Mesothelial cell of epicardium (in vitro differentiated cells): ENCODE measurements around the gene RASEF. TPM values are rescaled to one million over a fixed set of nuclear protein-coding genes. Genes with fewer than 3 reads are reported as not detected.

Source experiments
- DNase-seq, 2 experiments: peaks; one replicate each; pipeline ENCODE4 v3.0.0; 2021; ENCODE audit warnings: low spot score in 2 of 2; ENCODE audit not compliant: unreplicated experiment in 2 of 2
- H3K27ac Mint-ChIP-seq: 2 replicates; pipeline ENCODE4 v1.8.0; 2021; ENCODE audit warnings: mixed read lengths
- H3K27me3 Mint-ChIP-seq: 2 replicates; pipeline ENCODE4 v1.8.0; 2021; ENCODE audit warnings: low read depth, mixed read lengths
- H3K36me3 Mint-ChIP-seq: 2 replicates; pipeline ENCODE4 v1.8.0; 2021; ENCODE audit warnings: mixed read lengths
- H3K4me1 Mint-ChIP-seq: 2 replicates; pipeline ENCODE4 v1.8.0; 2021; ENCODE audit warnings: mixed read lengths
- H3K4me3 Mint-ChIP-seq: 2 replicates; pipeline ENCODE4 v1.8.0; 2021; ENCODE audit warnings: mild to moderate bottlenecking, moderate library complexity, mixed read lengths
- H3K9me3 Mint-ChIP-seq: 2 replicates; pipeline ENCODE4 v1.8.0; 2021; ENCODE audit warnings: mixed read lengths
- total RNA-seq: library from RNA; stranded (reverse); gene quantifications from 3 replicates; pipeline ENCODE4 v1.2.1, GENCODE V29; 2021
- TF ChIP-seq, protein P1 (sequence below): fragments of 200-600 bp; sonication (generic); IDR thresholded peaks from one replicate; pipeline ENCODE4 v1.5.0; 2021; ENCODE audit warnings: antibody characterized with exemption; ENCODE audit not compliant: unreplicated experiment

Gene RASEF
- total RNA-seq, 1 donor from 2014 or later = 4.0 TPM

DNA sequence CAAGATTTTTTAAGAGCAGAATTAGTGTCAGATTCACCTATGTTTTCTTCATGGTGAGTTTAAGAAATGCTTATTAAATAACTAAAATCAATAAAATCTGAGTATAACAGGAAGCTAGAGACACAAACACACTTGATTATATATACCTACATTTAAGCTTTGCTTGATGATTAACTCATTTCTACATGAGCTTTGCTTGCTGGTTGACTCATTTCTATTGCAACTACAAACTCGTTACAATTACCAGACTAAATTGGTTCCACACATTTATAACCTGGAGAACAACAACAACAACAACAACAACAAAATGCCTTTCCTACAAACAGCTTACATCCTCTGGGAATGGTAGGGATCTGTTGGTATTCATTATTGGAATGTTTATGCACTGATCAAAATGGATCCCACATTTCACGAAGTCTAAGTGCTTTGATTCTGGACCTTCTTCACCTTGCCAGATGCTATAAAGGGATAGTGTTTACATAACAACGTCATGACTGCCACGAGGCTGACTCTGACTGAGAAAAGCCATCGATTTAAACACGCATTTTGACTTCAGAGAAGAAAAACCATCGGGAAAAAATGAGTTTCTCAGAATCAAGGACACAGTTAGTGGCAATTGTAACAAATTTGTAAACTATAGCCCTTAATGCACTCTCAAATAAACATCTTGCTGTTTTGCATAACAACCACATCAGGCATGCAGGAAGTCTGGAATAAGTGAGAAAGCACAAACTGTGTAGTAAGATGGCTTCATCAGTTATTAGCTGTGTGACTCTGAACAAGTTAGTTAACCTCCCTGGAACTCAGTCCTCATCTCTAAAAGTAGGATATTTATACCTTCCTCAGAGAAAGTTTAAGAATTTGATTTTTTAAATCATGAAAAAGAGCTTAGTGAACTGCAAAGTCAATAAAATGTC lies 49.8 kb downstream of the RASEF start:
- peaks cover 4% of the 10 kb centered on the region for H3K36me3 Mint-ChIP-seq
- H3K27me3 Mint-ChIP-seq = no peaks in the 10 kb centered on the region
- H3K27ac Mint-ChIP-seq = no peak overlapping the region
- no peak for DNase-seq
- peaks cover 7% of the 10 kb centered on the region for H3K9me3 Mint-ChIP-seq
- peaks cover 8% of the 10 kb centered on the region for H3K4me1 Mint-ChIP-seq
- H3K4me3 Mint-ChIP-seq = no peak overlapping the region
- TF ChIP-seq, protein P1, sequence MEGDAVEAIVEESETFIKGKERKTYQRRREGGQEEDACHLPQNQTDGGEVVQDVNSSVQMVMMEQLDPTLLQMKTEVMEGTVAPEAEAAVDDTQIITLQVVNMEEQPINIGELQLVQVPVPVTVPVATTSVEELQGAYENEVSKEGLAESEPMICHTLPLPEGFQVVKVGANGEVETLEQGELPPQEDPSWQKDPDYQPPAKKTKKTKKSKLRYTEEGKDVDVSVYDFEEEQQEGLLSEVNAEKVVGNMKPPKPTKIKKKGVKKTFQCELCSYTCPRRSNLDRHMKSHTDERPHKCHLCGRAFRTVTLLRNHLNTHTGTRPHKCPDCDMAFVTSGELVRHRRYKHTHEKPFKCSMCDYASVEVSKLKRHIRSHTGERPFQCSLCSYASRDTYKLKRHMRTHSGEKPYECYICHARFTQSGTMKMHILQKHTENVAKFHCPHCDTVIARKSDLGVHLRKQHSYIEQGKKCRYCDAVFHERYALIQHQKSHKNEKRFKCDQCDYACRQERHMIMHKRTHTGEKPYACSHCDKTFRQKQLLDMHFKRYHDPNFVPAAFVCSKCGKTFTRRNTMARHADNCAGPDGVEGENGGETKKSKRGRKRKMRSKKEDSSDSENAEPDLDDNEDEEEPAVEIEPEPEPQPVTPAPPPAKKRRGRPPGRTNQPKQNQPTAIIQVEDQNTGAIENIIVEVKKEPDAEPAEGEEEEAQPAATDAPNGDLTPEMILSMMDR = no peak

DNA sequence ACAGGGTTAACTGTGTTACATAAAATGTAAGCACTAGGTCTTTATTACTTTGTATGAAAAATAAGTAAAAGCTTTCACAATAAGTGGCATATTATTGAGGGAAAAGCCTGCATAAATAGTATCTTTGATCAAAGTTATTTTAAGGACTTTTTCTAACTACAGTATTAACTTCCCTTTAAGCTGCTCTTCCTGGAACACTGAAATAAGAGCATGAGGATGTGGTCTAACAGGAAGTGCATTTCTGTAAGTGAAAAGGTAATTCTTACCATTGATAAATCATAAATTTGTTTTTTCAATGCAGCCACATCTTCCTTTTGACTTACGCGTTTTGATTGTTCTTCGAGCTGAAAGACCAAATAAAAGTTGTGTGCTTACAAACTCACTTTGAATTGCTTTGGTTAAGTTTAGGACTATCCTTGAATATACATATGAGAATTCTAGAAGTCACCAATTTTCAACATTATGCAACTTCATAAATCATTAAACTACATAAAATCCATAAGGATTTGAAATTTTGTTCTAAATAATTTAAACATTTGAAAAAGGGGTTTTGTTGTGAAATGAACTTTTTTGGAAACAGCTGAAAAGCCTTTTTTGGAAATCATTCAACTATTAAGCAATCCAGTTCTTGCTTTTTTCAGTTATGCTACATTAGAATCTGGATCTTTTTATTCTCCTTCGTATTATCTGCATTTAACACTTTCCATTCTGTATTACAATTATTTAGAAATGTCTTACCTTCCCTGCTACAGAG lies 50.6 kb downstream of the RASEF start:
- Mint-ChIP-seq H3K4me1 (peaks cover 8% of the 10 kb centered on the region), H3K27me3 (no peaks in the 10 kb centered on the region), H3K9me3 (no peaks in the 10 kb centered on the region), H3K27ac (peak overlapping the region; percentile 64), H3K36me3 (no peaks in the 10 kb centered on the region), H3K4me3 (no peak overlapping the region)
- DNase-seq = no peak
- TF ChIP-seq, protein P1 = no peak

DNA sequence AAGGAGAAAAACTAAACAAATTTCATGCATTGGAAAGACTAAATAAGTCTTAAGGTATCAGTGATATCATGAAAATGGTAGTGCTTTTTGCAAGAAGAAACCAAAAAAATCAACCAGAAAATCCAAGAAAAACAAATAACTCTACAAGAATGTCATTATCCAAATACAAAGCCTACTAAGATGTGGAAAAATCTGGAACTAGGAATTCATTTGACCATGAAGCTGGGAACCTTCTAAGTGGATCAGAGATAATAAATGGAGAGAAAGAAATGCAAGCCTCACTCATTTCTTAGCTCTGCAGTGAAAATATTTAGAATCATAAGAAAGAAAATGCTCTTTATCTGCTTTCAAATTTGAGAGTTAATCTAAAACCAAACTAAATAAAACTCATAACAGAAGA lies 51.3 kb downstream of the RASEF start:
- Mint-ChIP-seq H3K36me3 (no peaks in the 10 kb centered on the region), H3K27me3 (no peaks in the 10 kb centered on the region), H3K4me1 (peaks cover 8% of the 10 kb centered on the region), H3K27ac (peak overlapping the region; percentile 64), H3K9me3 (no peaks in the 10 kb centered on the region), H3K4me3 (no peak overlapping the region)
- DNase-seq = no peak
- TF ChIP-seq, protein P1 = no peak

DNA sequence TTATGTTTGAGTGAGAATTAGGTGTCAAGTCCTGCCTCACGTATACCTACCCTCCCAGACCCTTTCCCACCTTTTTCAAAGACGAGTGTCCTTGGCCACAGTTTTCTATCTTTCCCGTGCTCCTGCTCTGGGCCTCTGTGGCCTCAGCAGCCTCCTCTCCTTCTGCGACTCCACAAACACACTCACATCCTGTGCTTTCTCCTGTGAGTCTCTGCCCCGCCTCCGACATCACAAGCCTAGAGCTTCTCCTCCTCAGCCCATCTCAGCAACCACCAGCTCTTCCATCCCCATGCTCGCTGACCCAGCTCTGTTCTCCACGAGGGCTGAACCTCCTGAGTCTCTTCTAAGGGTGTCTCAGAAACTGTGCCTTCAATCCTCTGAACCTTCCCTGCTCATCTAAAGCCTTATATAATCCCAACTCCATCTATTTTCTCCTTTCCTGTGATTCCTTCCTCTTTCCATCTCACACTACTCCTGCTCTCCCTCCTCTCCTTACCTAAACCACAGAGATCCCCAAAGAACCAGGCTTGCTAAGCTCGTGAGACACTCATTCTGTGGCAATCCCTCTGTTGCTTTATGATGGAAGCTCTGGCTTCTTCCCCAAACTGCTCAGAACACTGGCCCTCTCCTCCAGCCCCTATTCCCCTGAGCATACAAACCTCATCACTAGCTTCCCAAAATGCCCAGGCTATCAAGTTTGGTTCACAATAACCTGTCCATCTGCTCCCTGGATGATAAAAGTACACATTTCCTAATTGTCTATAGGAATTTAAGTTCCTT lies 55.2 kb downstream of the RASEF start:
- no peak for DNase-seq
- Mint-ChIP-seq H3K27ac (no peak overlapping the region), H3K9me3 (no peaks in the 10 kb centered on the region)

DNA sequence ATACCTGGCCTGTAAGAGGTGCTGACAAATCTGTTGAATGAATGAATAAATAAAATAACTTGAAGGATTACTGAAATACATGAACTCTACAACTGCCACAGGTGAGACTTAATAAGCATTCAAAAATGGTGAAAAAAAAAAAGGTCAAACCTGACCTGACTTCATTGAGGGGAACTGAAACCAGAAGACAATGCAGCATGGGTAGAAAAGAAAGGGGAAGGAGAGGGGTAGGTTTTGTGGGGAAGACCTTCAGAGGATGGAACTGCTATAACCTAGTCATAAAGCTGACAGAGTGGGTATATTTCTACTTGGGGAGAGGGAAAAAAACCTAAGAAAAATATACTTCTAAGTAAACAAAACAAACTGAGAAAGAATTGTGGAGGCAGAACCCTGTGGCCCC lies 56.6 kb downstream of the RASEF start:
- no peaks in the 10 kb centered on the region for H3K9me3 Mint-ChIP-seq
- H3K4me1 Mint-ChIP-seq = peaks cover 3% of the 10 kb centered on the region
- TF ChIP-seq, protein P1 = no peak
- H3K4me3 Mint-ChIP-seq = no peak overlapping the region
- H3K27me3 Mint-ChIP-seq = no peaks in the 10 kb centered on the region
- no peak for DNase-seq
- H3K27ac Mint-ChIP-seq = no peak overlapping the region
- H3K36me3 Mint-ChIP-seq = no peaks in the 10 kb centered on the region

More for the DNA sequence above, 55.2 kb downstream of the RASEF start:
- H3K36me3 Mint-ChIP-seq = no peaks in the 10 kb centered on the region
- H3K4me1 Mint-ChIP-seq = peaks cover 5% of the 10 kb centered on the region
- no peaks in the 10 kb centered on the region for H3K27me3 Mint-ChIP-seq
- H3K4me3 Mint-ChIP-seq = no peak overlapping the region
- TF ChIP-seq, protein P1 = no peak
